GM19438 (cell line): ENCODE data around the gene RTKN2.
"Not testable (repeated sequence)": the region's sequence is repeated elsewhere in the genome, so short reads cannot be mapped to it uniquely, and the experiment has no call there.

Experiments used
- ATAC-seq: cut with Tn5 transposase; IDR thresholded peaks from one replicate; pipeline ENCODE4 v1.9.1; 2021; ENCODE audit warnings: low read depth; ENCODE audit not compliant: unreplicated experiment

The RTKN2 gene, protein sequence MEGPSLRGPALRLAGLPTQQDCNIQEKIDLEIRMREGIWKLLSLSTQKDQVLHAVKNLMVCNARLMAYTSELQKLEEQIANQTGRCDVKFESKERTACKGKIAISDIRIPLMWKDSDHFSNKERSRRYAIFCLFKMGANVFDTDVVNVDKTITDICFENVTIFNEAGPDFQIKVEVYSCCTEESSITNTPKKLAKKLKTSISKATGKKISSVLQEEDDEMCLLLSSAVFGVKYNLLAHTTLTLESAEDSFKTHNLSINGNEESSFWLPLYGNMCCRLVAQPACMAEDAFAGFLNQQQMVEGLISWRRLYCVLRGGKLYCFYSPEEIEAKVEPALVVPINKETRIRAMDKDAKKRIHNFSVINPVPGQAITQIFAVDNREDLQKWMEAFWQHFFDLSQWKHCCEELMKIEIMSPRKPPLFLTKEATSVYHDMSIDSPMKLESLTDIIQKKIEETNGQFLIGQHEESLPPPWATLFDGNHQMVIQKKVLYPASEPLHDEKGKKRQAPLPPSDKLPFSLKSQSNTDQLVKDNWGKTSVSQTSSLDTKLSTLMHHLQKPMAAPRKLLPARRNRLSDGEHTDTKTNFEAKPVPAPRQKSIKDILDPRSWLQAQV

DNA sequence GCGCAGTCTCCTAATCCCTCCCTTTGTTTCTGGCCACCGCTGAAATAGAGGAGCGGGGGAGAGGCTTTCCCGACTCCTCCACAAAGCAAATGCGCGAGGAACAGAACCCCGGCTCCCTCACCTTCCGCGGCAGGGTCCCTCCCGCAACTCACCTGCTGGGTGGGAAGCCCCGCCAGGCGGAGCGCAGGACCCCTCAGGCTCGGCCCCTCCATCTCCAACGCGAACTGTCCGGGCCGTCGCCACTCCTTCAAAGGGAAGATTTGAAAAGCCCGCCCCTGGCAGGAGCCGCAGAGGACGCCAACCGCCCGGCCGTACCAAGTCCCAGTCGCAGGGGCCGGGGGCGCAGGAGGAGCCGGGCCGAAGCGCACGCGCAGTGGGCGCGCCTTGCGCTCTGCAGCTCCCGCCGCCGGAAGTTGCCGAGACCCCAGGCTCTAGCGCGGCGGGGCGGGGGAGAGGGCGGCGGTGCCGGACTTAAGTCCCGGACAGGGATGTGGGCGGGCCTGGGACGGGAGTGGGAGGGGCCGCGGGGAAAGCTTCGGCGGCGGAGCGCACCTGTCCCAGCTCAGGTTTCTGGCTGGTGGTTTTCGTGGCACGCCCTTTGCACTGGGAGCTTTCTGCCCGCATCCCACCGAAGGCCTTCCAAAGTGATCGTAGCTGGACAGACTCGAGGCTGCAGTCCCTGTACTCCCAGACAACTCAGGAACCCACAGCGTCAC, at the start of gene RTKN2:
RTKN2 (minus strand) TSS at position 446 of the 716 bp plus-strand sequence; CDS start at position 212, 234 bp downstream.
- peak; percentile 76 for ATAC-seq

DNA sequence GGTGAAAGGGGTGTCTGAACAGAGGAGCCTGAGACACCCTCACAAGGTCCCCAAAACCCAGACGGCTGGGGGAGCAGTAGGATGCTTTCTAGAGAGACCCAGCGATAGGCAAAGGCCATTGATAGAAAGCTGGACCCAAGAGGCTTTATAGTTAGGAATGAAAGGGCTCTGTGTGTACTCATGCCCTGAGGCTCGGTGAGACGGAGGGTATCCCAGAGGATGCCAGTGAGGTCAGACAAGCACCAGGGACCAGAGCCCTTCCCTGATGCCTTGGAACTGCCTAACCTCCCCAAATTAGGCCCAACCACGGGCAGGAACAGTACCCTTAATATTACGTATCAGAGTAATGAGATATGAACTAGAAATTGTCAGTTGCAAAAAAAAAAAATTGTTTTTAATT, 48.6 kb upstream of the RTKN2 start:
- no peak for ATAC-seq

DNA sequence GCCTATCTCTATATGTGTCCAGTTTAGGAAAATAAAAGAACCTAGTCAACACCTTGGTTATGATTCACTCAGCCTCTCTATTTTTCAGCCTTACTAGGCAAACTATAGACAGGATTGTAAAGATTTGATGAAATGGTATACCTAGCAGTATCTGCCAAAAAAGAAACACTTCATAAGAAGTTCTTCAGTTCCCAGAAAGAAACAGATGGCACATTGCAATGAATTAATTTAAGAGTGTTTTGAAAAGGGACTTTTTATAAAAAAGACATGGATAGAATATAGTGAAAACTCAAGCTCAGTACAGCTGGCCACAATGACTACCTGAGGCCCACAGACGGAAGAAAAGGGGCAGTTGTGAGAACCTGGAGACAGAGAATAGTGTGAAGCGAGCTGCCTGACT, 40.6 kb upstream of the RTKN2 start:
- no peak for ATAC-seq

DNA sequence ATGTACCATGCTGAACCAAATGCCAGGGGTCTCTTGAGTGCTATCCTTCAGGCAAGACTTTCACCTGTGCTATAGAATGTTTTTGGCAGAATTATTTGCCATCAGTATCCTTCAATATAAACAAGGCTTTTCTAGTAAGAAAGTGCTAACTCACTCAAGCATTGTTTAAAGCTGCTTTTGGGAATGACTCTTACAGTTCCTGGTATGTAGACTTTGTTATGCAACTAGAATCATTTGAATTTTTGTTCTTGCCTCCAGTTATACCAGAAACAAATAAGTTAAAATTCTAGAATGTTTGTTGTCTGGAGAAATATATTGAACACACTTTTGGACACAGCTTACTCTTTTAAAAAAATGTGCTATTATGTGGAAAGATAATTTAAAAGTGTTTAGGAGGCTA, 39.5 kb upstream of the RTKN2 start:
- no peak for ATAC-seq

DNA sequence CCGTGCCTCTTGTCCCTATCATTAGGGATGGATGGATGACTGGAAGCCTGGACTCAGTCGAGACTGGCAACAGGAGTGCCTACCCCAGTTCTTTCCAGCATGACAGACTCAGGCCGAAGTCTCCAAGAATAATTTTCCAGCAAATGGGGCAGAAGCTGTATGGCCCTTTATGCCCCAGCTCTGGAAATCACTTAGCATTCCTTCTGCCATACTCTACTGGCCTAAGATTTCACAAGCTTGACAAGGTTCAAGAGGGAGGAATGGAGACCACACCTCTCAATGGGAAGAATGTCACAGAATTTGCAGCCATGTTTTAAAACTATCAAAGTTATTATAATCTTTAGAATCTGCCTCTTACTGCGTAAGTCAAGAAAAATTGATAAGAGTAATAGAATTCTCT, 39.0 kb upstream of the RTKN2 start:
- ATAC-seq, result no peak

DNA sequence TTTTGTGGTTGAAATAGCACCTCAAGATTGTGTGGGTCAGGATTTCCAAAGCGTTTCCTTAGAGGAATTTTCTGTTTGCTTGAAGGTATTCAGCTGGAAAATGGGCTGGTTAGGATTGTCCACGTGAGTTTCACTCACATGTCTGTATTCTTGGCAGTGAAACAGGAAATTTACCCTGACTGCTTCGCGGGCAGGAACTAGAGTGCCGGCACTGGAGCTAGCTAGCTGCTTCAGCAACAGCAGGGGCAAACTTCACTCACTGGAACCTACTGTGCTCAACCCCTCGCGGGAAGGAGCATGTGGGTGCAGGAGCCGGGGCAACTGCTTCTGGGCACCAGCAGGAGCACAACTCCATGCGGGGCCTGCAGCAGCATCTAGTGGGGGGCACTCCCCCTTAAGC, 38.0 kb upstream of the RTKN2 start:
- ATAC-seq, result no peak

DNA sequence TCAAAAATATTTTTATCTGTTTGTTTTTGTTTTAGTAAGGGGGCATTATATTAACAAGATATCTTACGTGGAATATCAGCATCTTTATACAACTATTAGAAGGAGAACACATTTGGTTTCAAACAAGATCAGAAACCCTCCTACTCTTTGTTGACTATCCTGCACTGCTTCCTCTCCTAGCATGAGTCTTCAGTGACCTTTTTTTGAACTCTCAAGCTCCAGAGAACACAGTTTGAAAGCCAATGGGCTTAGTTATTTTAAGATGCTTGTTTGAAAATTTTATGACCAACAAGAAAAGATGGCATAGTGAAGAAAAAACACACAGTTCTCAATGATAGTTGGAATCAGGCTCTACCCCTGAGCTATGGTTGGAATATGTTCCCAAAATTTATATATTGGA, 37.2 kb upstream of the RTKN2 start:
- ATAC-seq, result no peak

DNA sequence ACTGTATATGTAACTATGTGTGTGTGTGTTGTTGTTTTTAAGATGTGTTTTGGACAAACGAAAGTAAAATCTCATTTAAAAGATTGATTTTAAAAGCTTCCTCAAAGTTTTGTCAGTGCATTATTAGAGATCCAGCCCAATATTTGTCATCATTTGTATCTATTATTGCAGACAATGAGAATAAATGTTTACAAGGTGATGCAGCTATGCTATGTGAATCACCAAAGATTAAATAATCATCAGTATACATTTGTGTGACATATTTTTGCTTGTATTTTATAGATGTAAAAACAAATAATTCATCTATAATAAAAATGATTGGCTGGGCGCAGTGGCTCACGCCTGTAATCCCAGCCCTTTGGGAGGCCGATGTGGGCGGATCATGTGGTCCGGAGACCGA, 35.3 kb upstream of the RTKN2 start:
- ATAC-seq, result no peak

DNA sequence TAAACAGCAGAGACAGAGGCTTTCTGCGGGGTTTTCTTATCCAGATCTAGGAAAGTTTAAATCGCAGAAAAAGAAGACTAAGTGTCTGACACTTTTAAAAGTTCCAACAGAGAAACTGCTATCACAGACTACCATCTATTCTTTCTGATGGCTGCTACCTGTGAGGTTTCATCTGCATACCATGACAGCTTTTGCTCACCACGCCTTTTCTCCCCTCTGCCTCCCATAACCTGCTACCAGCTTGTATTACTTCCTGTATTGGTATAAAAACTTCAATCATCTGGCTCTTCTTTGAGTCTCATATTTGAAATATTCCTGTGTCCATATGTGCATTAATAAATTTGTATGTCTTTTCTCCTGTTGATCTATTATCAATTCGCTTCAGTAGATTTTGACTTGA, 34.1 kb upstream of the RTKN2 start:
- ATAC-seq, result no peak

DNA sequence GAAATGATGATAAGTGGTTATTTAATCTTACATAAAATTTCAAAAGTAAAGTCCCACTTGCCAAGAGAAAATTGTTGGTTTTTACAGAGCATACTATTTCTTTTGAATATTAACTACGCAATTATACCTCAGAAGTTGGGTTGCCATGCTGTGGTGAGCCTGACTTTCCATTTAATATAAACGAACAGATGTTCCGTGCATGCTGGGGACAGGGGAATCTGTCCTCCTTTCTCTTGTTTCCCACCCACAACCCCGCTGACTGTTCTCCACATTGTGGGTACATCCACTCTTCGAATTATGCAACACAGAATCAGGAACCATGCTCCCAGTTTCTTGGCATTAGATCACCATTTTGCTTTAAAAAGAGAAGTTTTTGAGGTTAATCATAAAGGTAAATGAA, 29.2 kb upstream of the RTKN2 start:
- ATAC-seq, result no peak

DNA sequence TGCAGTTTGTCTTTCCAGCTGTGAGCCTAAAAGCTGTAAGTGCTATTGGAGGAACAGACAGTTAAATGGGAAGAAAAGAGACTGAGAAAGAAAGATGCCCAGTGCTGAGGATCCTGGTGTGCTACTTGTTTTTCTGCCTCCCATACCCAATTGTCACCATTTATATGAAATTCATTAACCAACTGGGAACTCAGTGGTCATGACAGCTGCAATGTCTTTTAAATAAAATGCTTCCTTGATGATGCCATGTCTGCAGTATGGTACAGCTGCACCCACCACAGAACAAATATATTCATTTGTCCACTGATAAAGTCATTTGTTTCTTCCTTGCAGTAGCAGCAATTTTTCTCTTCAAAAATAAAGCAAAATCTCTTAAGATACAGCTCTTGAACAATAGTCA, 15.6 kb upstream of the RTKN2 start:
- no peak for ATAC-seq

DNA sequence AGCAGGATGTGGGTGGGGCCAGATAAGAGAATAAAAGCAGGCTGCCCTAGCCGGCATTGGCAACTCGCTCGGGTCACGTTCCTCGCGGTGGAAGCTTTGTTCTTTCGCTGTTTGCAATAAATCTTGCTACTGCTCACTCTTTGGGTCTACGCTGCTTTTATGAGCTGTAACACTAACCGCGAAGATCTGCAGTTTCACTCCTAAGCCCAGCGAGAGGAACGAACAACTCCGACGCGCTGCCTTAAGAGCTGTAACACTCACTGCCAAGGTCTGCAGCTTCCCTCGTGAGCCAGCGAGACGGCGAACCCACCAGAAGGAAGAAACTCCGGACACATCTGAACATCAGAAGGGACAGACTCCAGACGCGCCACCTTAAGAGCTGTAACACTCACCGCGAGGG, 12.7 kb upstream of the RTKN2 start:
- not testable (repeated sequence) for ATAC-seq

DNA sequence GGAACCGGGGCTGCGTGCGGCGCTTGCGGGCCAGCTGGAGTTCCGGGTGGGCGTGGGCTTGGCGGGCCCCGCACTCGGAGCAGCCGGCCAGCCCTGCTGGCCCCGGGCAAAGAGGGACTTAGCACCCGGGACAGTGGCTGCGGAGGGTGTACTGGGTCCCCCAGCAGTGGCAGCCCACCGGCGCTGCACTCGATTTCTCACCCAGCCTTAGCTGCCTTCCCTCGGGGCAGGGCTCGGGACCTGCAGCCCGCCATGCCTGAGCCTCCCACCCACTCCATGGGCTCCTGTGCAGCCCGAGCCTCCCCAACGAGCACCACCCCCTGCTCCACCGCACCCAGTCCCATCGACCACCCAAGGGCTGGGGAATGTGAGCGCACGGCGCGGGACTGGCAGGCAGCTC, 11.7 kb upstream of the RTKN2 start:
- not testable (repeated sequence) for ATAC-seq

DNA sequence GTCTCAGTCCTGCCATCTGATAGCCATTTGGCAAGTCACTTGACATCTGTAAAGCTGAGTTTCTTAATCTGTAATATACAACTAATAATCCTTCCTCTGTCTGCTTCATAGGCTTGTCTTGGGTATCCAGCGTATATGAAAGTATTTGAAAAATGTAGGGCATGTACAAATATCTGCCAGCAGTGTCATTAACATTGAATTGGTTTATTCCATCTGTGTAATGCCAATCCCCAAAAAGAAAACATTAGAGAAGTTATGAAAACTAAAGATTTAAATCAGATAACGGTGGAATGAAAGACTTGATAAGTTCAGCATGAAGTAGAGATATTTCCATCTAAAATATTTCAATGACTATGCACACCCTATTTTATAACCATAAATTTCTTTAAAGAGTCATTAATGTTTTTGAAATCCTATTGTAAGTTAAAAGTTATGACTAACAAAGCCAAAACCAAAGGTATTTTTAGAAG, 9.8 kb upstream of the RTKN2 start:
- ATAC-seq, result no peak

DNA sequence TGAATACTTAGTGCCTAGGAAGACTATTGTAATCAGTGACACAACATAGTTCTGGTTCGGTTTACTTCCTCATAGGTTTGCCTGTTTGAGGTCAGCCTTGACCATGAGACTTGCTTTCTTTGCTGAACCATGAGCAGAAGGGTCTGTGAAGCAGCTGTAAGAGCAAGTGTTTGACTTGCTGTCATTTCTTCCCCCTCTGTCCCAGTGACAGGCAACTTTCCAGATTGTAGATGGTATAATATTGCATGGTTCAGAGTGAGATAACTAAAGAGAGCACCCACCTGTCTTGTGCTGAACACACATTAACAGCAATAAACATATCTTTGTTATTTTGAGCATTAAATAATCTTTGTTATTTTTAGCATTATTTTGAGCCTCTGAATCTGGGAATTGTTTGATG, 9.3 kb upstream of the RTKN2 start:
- ATAC-seq, result no peak

DNA sequence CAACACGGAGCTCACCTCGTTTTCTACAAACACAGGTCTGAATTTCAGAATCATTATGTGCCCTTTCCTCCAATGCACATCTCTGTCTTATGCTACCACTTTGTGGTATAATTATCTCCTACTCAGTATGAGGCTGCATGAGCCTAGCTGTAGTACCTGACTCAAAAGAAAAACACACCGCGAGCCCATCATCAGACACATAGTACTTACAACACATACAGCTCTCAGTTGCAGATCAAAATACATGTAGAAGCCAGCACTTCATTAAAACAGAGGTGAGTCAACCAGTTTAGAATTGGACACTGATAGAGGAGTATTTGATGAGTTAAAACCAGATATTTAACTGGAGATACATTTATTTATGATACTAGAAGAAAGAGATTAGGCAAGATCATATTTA, 1.4 kb upstream of the RTKN2 start:
- ATAC-seq, result no peak

DNA sequence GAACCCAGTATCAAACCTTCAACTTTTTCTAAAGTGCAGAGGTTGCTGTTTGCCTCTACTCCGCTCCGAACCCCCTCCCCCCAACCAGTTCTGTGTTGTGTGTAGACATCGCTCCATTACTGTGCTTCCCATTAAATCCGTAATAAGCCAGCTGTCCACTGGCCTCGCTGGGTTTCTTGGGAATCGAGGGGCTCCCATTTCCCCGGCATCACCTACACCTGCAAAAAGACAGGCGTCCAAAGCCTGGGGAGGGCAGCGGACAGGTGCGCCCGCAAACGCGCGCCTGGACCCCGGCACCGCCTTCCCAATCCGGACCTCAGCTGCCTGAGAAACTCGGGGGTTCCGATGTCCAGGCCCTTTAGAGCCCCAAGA, 631 bp downstream of the RTKN2 start:
- no peak for ATAC-seq

DNA sequence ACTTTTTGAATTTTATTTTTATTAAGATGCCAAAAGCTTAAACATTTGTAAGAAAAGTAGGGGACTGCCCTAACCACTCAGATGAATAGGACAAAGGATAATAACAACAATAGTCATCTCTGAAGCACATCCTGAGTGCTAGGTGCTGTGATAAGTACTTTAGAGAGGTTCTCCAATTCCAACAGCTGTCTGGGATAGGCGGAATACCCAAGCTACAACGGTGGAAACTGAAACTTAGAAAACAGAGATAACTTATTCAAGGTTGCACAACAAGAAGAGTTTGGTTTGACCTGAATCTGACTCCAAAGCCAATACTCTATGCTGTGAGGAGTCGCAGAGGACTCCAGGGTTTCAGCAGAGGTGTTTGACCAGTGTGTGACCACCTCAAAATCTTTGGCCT, 2.0 kb downstream of the RTKN2 start:
- no peak for ATAC-seq

DNA sequence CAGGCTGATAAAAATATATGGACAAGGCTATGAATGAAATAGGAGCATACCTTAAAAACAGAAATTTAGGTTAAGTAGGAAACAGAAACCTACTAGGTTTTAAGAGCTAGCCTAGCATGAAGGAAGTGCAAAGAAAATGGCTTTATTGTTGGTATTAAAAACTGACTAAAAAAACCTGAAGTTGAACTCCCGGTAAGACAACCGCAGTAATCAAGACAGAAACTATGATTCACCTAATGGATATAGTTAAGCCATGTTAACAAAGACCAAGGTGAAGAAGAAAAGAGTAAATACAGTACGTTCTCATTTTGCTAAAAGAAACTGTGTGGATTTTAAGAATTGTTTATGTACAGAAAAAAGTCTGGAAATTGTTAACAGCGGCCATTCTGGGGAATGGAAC, 2.5 kb downstream of the RTKN2 start:
- no peak for ATAC-seq

DNA sequence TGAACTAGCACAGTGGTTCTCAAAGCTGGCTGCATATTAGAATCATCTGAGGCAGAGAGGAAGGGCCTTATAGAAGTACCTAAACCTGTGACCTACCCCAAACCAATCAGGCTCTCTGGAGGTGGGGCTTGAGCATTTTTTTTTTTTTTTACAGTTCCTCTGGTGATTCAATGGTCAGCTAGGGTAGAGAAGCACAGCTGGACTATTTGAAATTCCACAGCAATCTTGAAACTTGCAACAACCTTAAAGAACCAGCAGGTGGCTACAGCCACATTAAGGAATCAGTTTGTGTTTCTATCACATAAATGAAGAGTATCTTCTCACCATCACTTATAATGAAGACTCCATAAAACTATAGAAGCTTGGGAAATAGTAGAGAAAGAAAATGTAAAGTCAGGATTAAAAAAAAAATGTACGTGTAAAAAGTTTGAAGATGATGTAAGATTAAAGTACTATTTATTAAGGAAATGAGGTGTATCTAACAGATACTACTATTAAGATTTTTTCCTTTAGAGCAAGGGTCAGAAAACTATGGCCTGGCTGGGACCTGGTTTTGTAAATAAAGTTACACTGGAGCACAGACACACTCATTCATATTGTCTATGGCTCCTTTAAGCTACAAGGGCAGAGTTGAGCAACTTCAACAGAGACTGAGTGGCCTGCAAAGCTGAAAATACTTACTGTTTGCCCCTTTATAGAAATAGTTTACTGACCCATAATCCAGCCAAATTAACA, 3.8 kb downstream of the RTKN2 start:
- ATAC-seq, result no peak

DNA sequence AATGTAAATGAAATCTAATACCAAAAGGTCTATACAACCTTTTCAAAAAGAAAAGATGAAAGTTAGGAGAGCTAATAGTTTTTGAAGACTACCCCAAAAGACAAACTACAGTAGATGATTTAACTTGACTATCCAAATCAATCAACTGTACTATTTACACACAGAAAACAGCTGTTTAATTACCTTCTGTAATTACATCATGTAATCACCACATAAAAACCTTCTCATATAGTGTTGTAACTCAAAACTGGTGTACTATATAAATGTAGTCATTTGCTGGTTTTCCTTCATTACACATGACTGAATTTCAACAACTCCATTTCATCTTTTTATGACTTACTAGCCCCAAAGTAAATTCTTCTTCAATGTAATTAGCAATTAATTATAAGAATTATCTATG, 4.5 kb downstream of the RTKN2 start:
- no peak for ATAC-seq
